Breast epithelium (tissue), 4 donors: ENCODE results near the gene SPTBN5. TPM values are rescaled to one million over a fixed set of nuclear protein-coding genes. Genes with fewer than 3 reads are reported as not detected.

ENCODE experiments used
- DNase-seq, 2 donors: peaks; one replicate each; pipeline ENCODE4 v3.0.0-alpha.2; 2019; ENCODE audit warnings: low spot score in 2 of 2
- H3K27ac ChIP-seq, 2 donors: fragments of 200-600 bp; sonication (generic) in 1 of 2; one replicate each; pipeline ENCODE4 v1.5.1; 2016 to 2019; ENCODE audit warnings: mild to moderate bottlenecking in 1 of 2
- H3K27me3 ChIP-seq, 2 donors: fragments of 200-600 bp; sonication (generic) in 1 of 2; one replicate each; pipeline versions ENCODE4 v1.5.1 to v1.6.0; 2017 to 2019; ENCODE audit warnings: control low read depth in 1 of 2, mild to moderate bottlenecking in 1 of 2
- H3K36me3 ChIP-seq: fragments of 200-600 bp; one replicate; pipeline ENCODE4 v1.5.1; 2019
- H3K4me1 ChIP-seq, 2 donors: fragments of 200-600 bp; sonication (generic); one replicate each; pipeline ENCODE4 v1.5.1; 2016 to 2019; ENCODE audit warnings: control low read depth in 1 of 2
- H3K4me3 ChIP-seq, 3 donors: fragments of 200-600 bp; sonication (generic); 1 replicate in 2 of 3; 2 replicates in 1 of 3; pipeline ENCODE4 v1.5.1; 2016 to 2019; ENCODE audit warnings: mild to moderate bottlenecking in 3 of 3, moderate library complexity in 2 of 3
- H3K9me3 ChIP-seq, 2 donors: fragments of 200-600 bp; sonication (generic) in 1 of 2; one replicate each; pipeline ENCODE4 v1.5.1; 2016 to 2019; ENCODE audit warnings: control low read depth in 1 of 2
- POLR2A ChIP-seq: fragments of 450-650 bp; IDR thresholded peaks from one replicate; pipeline ENCODE4 v1.6.1; 2016; ENCODE audit warnings: antibody characterized with exemption, mild to moderate bottlenecking, moderate library complexity
- POLR2AphosphoS5 ChIP-seq, 3 donors: sonication (generic); formaldehyde crosslinking; IDR thresholded peaks; one replicate each; pipeline ENCODE4 v1.6.1; 2017; ENCODE audit warnings: antibody characterized with exemption in 3 of 3
- intact Hi-C: fragments of 100-400 bp; cut with DNase I; formaldehyde crosslinking; loops from one replicate; pipeline ENCODE4 v1.15.1; 2023; ENCODE audit warnings: low total_unique reads
- total RNA-seq, 3 donors: library from RNA; depleted of rRNA; stranded (reverse); fragments of >200 nt; gene quantifications; one replicate each; pipeline ENCODE4 v1.1.0, GENCODE V29; 2016
- TF ChIP-seq, protein P1 (sequence below), 3 donors: fragments of 450-650 bp; IDR thresholded peaks; one replicate each; pipeline ENCODE4 v1.5.1; 2016 to 2017; ENCODE audit warnings: antibody characterized with exemption in 3 of 3, mild to moderate bottlenecking in 3 of 3, moderate library complexity in 3 of 3

Gene SPTBN5
- total RNA-seq, 3 donors from 2014 or later: 0.16 to 2.3 (median 2.0) TPM

DNA sequence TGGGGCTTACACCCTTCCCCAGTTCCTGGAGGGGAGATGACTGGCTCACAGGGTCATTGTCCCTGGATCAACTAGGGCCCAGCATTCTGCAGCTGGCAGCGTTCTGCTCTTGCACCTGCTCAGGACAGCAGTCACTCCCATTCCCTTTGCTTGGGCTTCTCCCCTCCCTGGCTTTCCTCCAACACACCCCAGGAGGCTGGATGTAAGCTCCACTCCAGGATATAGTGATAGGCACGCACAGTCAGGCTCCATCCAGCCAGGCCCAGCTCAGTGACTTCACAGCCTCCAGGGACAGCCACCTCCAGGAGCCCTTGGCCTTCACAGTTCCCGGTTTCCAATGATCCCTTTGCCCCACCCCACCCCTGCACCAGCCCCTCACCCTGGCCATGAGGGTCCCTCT is 1.9 kb downstream of the SPTBN5 start:
- no peaks in the 10 kb centered on the region for H3K36me3 ChIP-seq
- H3K27ac ChIP-seq: peak overlapping the region; percentile 66 to 78
- H3K4me3 ChIP-seq: no peak overlapping the region
- no peak for DNase-seq
- H3K9me3 ChIP-seq: no peaks in the 10 kb centered on the region
- no peak for TF ChIP-seq POLR2A
- TF ChIP-seq POLR2AphosphoS5 (IDR thresholded peaks at IDR 0.05): no peak
- TF ChIP-seq, protein P1, sequence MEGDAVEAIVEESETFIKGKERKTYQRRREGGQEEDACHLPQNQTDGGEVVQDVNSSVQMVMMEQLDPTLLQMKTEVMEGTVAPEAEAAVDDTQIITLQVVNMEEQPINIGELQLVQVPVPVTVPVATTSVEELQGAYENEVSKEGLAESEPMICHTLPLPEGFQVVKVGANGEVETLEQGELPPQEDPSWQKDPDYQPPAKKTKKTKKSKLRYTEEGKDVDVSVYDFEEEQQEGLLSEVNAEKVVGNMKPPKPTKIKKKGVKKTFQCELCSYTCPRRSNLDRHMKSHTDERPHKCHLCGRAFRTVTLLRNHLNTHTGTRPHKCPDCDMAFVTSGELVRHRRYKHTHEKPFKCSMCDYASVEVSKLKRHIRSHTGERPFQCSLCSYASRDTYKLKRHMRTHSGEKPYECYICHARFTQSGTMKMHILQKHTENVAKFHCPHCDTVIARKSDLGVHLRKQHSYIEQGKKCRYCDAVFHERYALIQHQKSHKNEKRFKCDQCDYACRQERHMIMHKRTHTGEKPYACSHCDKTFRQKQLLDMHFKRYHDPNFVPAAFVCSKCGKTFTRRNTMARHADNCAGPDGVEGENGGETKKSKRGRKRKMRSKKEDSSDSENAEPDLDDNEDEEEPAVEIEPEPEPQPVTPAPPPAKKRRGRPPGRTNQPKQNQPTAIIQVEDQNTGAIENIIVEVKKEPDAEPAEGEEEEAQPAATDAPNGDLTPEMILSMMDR (IDR thresholded peaks at IDR 0.05): no peak
- H3K4me1 ChIP-seq: peaks cover 5 to 19% of the 10 kb centered on the region in 2 donors
- intact Hi-C loops: loop anchor here (10.0 kb wide), 1 partner anchor 323 kb away; no protein-coding TSS in a partner anchor
- no peaks in the 10 kb centered on the region for H3K27me3 ChIP-seq

DNA sequence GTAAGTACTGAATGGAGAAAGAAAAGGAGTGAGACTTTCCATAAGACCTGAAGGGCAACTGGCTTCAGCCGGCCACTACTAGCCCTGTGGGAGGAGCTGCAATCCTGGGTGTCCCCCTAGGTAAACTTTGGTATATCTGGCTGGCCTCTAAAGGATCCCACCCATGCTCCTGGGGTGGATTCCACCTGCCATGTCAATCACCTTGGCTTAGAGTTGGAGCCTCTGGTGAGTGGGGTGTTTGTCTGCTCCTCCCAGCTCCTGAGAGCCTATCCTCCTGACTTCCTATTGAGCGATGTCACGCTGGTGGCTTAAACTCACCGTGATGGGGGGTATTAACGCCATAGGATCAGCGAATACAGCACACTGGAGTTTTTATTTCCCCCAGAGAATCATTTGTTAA is 2.6 kb downstream of the SPTBN5 start:
- no peak overlapping the region for H3K4me3 ChIP-seq
- TF ChIP-seq POLR2AphosphoS5 (IDR thresholded peaks at IDR 0.05) (no peak), POLR2A (no peak)
- TF ChIP-seq, protein P1 (IDR thresholded peaks at IDR 0.05): no peak
- DNase-seq: no peak
- intact Hi-C loops: loop anchor here (10.0 kb wide), 1 partner anchor 324 kb away; no protein-coding TSS in a partner anchor
- no peak overlapping the region for H3K27ac ChIP-seq
- no peaks in the 10 kb centered on the region for H3K9me3 ChIP-seq
- H3K4me1 ChIP-seq: peaks cover 5 to 19% of the 10 kb centered on the region in 2 donors
- H3K36me3 ChIP-seq: no peaks in the 10 kb centered on the region
- H3K27me3 ChIP-seq: no peaks in the 10 kb centered on the region

DNA sequence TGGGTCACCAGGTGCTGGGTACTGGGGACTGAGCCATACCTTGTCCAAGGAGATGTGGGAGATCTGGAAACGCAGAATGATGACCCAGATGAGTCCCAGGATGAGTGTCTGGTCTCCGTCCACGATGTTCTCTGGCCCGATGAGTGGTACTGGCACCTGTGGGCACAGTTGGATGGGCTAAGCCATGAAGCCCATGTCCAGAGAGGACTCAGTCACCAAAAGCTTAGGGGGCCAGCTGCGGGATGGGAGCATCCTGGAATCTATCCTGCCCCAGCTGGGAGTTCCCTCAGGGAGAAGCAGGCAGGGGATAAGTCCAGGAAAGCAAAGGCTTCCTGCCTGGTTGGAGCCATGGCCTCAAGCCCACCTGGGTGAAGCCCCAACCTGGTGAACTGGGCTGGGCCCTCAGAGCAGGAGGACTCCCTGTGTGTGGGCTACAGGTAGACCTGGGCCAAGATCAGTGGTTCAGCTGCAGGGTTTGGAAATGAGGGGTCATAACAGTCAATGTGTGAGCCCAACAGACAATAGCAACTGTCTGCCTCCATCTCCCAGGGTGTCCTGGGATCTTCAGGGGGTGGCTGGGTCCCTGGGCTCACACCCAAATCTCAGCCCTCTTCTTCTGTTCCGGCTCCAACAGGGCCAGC is 3.7 kb downstream of the SPTBN5 start:
- TF ChIP-seq POLR2AphosphoS5 (IDR thresholded peaks at IDR 0.05) (no peak), POLR2A (no peak)
- TF ChIP-seq, protein P1 (IDR thresholded peaks at IDR 0.05): no peak
- H3K27ac ChIP-seq: no peak overlapping the region
- intact Hi-C loops: loop anchor here (10.0 kb wide), 1 partner anchor 325 kb away; no protein-coding TSS in a partner anchor

DNA sequence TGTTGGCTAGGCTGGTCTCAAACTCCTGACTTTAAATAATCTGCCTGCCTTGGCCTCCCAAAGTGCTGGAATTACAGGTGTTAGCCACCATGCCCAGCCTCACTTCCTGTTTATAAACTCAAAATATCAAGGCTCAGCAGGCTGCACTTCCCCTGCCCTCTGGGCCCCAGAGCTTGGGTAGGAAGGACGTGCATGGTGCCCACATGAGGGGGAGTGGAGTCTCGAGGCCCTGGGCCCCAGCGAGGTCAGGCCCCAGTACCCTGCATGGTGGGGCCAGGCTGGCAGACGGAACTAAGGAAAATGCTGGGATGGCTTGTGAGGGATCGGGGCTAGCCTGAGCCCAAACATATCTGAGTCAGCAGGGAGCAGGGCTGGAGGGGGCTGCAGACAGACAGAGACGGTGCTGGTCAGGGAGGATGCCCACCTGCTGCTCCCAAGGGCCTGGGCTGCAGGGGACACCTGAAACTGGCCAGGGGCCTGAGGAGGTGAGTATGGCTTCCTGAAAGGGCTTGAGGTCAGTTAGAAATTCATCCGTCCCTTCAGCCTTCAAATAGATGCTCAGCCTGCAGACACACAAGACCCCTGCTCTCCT is 5.1 kb downstream of the SPTBN5 start:
- no peak for DNase-seq
- Histone ChIP-seq H3K36me3 (no peaks in the 10 kb centered on the region), H3K27me3 (no peaks in the 10 kb centered on the region), H3K4me1 (peaks cover 0 to 6% of the 10 kb centered on the region in 2 donors), H3K4me3 (no peak overlapping the region), H3K9me3 (no peaks in the 10 kb centered on the region), H3K27ac (no peak overlapping the region)
- intact Hi-C loops: no loop called here
- TF ChIP-seq POLR2AphosphoS5 (IDR thresholded peaks at IDR 0.05) (no peak), POLR2A (no peak)
- TF ChIP-seq, protein P1 (IDR thresholded peaks at IDR 0.05): no peak

More for the DNA sequence above, 3.7 kb downstream of the SPTBN5 start:
- peaks cover 5 to 18% of the 10 kb centered on the region in 2 donors for H3K4me1 ChIP-seq
- no peak overlapping the region for H3K4me3 ChIP-seq
- H3K9me3 ChIP-seq: no peaks in the 10 kb centered on the region
- no peak for DNase-seq
- H3K36me3 ChIP-seq: no peaks in the 10 kb centered on the region
- no peaks in the 10 kb centered on the region for H3K27me3 ChIP-seq

DNA sequence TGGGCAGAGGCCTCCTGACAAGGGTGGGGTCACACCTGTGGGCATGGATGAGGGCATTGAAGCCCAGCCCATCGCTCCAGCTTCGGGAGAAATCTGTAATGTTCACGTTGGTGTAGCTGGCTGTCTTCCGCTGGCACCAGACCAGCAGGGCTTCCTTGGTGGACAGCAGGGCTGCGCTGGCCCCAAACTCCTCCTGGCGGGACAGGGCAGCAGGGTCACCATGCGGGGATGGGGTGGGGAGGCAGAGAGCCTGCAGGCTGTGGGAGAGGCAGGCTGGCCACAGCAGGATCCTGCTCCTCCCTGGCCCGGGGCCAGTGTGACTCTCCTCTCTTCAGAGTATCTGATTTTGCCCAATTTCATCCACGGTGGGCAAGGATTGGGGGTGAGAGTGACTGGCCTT is 6.0 kb downstream of the SPTBN5 start:
- no peak overlapping the region for H3K27ac ChIP-seq
- no peaks in the 10 kb centered on the region for H3K36me3 ChIP-seq
- H3K4me3 ChIP-seq: no peak overlapping the region
- H3K4me1 ChIP-seq: peaks cover 0 to 3% of the 10 kb centered on the region in 2 donors
- intact Hi-C loops: no loop called here
- H3K27me3 ChIP-seq: no peaks in the 10 kb centered on the region
- TF ChIP-seq, protein P1 (IDR thresholded peaks at IDR 0.05): no peak
- TF ChIP-seq POLR2A: no peak
- TF ChIP-seq POLR2AphosphoS5 (IDR thresholded peaks at IDR 0.05): no peak
- no peaks in the 10 kb centered on the region for H3K9me3 ChIP-seq
- DNase-seq: no peak
